Spleen (tissue), 7 donors: ENCODE results near the gene UPF2.

Experiments used
- POLR2A ChIP-seq, 3 donors: fragments of 450-650 bp; IDR thresholded peaks; one replicate each; pipeline ENCODE4 v1.5.1; 2017; ENCODE audit warnings: antibody characterized with exemption in 3 of 3, mild to moderate bottlenecking in 1 of 3
- POLR2AphosphoS5 ChIP-seq, 3 donors: sonication (generic); formaldehyde crosslinking; IDR thresholded peaks; one replicate each; pipeline ENCODE4 v1.5.1; 2017; ENCODE audit warnings: antibody characterized with exemption in 3 of 3
- TF ChIP-seq, protein P1 (sequence below), 11 experiments: fragments of 200-600 bp in 7 of 11; fragments of 450-650 bp in 4 of 11; sonication (generic) in 4 of 11; IDR thresholded peaks in 8 of 11; conservative IDR thresholded peaks in 3 of 11; 1 replicate in 7 of 11; 2 replicates in 4 of 11; pipeline versions ENCODE4 v1.4.0 to v1.8.0; 2016 to 2021; ENCODE audit warnings: antibody characterized with exemption in 11 of 11, inconsistent platforms in 4 of 11, mild to moderate bottlenecking in 1 of 11
- donor health status: DM: no; HTN: no; CAD: no; lungs with moderate emphysema.
- donor health status: DM: no; HTN: no; CAD: no.
- donor health status: DM: no; HTN: no; CAD: no.

DNA sequence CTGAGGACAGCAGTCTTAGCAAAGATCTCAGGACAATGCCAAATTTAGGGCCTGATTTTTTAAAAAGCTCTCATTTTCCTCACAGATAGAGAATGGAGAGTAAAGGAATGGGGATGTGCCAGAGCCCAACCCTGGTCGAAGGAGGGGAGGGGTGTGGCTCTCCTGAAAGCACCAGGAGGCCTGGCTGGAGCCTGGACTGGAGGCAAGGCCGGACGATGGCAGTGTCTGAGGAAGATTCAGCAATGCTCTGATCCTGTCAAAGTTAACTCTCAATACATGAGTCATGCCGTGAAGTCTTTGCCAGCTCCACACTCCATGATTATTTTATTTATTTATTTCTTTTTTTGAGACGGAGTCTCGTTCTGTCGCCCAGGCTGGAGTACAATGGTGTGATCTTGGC is 108.3 kb downstream of the UPF2 start:
- TF ChIP-seq, protein P1, sequence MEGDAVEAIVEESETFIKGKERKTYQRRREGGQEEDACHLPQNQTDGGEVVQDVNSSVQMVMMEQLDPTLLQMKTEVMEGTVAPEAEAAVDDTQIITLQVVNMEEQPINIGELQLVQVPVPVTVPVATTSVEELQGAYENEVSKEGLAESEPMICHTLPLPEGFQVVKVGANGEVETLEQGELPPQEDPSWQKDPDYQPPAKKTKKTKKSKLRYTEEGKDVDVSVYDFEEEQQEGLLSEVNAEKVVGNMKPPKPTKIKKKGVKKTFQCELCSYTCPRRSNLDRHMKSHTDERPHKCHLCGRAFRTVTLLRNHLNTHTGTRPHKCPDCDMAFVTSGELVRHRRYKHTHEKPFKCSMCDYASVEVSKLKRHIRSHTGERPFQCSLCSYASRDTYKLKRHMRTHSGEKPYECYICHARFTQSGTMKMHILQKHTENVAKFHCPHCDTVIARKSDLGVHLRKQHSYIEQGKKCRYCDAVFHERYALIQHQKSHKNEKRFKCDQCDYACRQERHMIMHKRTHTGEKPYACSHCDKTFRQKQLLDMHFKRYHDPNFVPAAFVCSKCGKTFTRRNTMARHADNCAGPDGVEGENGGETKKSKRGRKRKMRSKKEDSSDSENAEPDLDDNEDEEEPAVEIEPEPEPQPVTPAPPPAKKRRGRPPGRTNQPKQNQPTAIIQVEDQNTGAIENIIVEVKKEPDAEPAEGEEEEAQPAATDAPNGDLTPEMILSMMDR (IDR thresholded peaks at IDR 0.05 in 8 of 11, conservative IDR thresholded peaks at IDR 0.05 in 3 of 11), result no peak
- TF ChIP-seq POLR2A (IDR thresholded peaks at IDR 0.05) (no peak), POLR2AphosphoS5 (IDR thresholded peaks at IDR 0.05) (no peak)
